H1 (cell line): ENCODE measurements around the gene SERPINB5. TPM values are rescaled to one million over a fixed set of nuclear protein-coding genes. Genes with fewer than 3 reads are reported as not detected.

Source experiments
- CTCF ChIA-PET: fragments of 300-600 bp; sonication (Branson Sonifier 250); formaldehyde crosslinking; loops from one replicate; lab custom pipeline; 2021; ENCODE audit not compliant: partially characterized antibody; lab: Charles Lee
- POLR2A ChIA-PET: fragments of 300-600 bp; sonication (Branson Sonifier 250); formaldehyde crosslinking; loops from one replicate; lab custom pipeline; 2021; ENCODE audit warnings: inconsistent platforms; ENCODE audit not compliant: partially characterized antibody; lab: Charles Lee
- DNase-seq, 2 experiments: peaks; one replicate each; pipeline versions ENCODE4 v3.0.0 to v3.0.0-alpha.2; 2010 to 2022; ENCODE audit warnings: low spot score in 2 of 2, low read depth in 1 of 2, mixed read lengths in 1 of 2
- FAIRE-seq: peaks from 2 replicates; lab custom pipeline; 2011; peaks lifted over from hg19 to GRCh38; lab: Jason Lieb, UNC
- H2AFZ ChIP-seq: 2 replicates; pipeline ENCODE4 v1.8.1; 2012; ENCODE audit warnings: low read length, inconsistent platforms
- H2AK5ac ChIP-seq: 2 replicates; pipeline ENCODE4 v1.6.1; 2013; ENCODE audit warnings: low read depth, low read length
- H2BK120ac ChIP-seq: replicated peaks from 2 replicates; pipeline ENCODE3; 2013; ENCODE audit warnings: low read depth, low read length, inconsistent platforms
- H2BK12ac ChIP-seq: 2 replicates; pipeline ENCODE4 v1.6.1; 2013; ENCODE audit warnings: low read depth, low read length
- H2BK15ac ChIP-seq: 2 replicates; pipeline ENCODE4 v1.6.1; 2013; ENCODE audit warnings: low read length
- H2BK20ac ChIP-seq: 2 replicates; pipeline ENCODE4 v1.6.1; 2013; ENCODE audit warnings: low read length
- H2BK5ac ChIP-seq: 2 replicates; pipeline ENCODE4 v1.6.1; 2013; ENCODE audit warnings: low read depth, low read length
- H3K14ac ChIP-seq: 2 replicates; pipeline ENCODE4 v1.6.1; 2013; ENCODE audit warnings: inconsistent platforms; ENCODE audit not compliant: insufficient read length
- H3K18ac ChIP-seq: 2 replicates; pipeline ENCODE4 v1.6.1; 2013; ENCODE audit warnings: low read length; ENCODE audit errors: extremely low read depth
- H3K23ac ChIP-seq: 2 replicates; pipeline ENCODE4 v1.6.1; 2013; ENCODE audit warnings: inconsistent platforms; ENCODE audit not compliant: insufficient read length
- H3K23me2 ChIP-seq: 2 replicates; pipeline ENCODE4 v1.6.1; 2013; ENCODE audit warnings: low read depth, low read length
- H3K27ac ChIP-seq: 2 replicates; pipeline ENCODE4 v1.6.1; 2011; ENCODE audit warnings: low read depth, low read length, inconsistent platforms
- H3K27me3 ChIP-seq, 4 experiments: replicated peaks in 1 of 4; 1 replicate in 1 of 4; 2 replicates in 3 of 4; pipeline versions ENCODE4 v1.6.1 to v1.8.1; 2011 to 2013; ENCODE audit warnings: low read length in 3 of 4, mild to moderate bottlenecking in 3 of 4, inconsistent platforms in 2 of 4, mixed read lengths in 2 of 4, moderate library complexity in 1 of 4; ENCODE audit not compliant: control insufficient read depth in 3 of 4, insufficient read depth in 3 of 4; ENCODE audit errors: extremely low read depth in 1 of 4
- H3K36me3 ChIP-seq, 4 experiments: 2 replicates each; pipeline versions ENCODE4 v1.6.1 to v1.8.1; 2011 to 2013; ENCODE audit warnings: mild to moderate bottlenecking in 4 of 4, low read length in 3 of 4, moderate library complexity in 2 of 4, control low read depth in 1 of 4, inconsistent platforms in 1 of 4; ENCODE audit not compliant: insufficient read depth in 4 of 4, control insufficient read depth in 2 of 4
- H3K4ac ChIP-seq: replicated peaks from 2 replicates; pipeline ENCODE3; 2013; ENCODE audit warnings: low read length, low read depth, mixed read lengths, inconsistent platforms; ENCODE audit not compliant: insufficient read length
- H3K4me1 ChIP-seq, 4 experiments: replicated peaks in 1 of 4; 1 replicate in 1 of 4; 2 replicates in 3 of 4; pipeline versions ENCODE4 v1.6.1 to v1.8.1; 2011 to 2013; ENCODE audit warnings: low read length in 3 of 4, inconsistent platforms in 2 of 4, mixed read lengths in 1 of 4; ENCODE audit not compliant: insufficient read depth in 4 of 4, control insufficient read depth in 3 of 4
- H3K4me2 ChIP-seq, 2 experiments: 2 replicates each; pipeline versions ENCODE4 v1.6.1 to v1.8.1; 2011 to 2013; ENCODE audit warnings: low read depth in 2 of 2, low read length in 2 of 2, control low read depth in 1 of 2, inconsistent platforms in 1 of 2, mild to moderate bottlenecking in 1 of 2; ENCODE audit not compliant: insufficient read depth in 1 of 2
- H3K4me3 ChIP-seq, 4 experiments: fragments of 200-600, 300-600 bp in 1 of 4; sonication (generic), shearing (Covaris generic), sonication (Bioruptor Twin) in 1 of 4; 2 replicates each; pipeline versions ENCODE4 v1.5.1 to v1.8.1; 2011 to 2016; ENCODE audit warnings: low read length in 4 of 4, low read depth in 3 of 4, control low read depth in 2 of 4, inconsistent platforms in 2 of 4, mild to moderate bottlenecking in 2 of 4, mixed read lengths in 1 of 4, moderate library complexity in 1 of 4; ENCODE audit not compliant: insufficient read depth in 2 of 4; ENCODE audit errors: extremely low read depth in 1 of 4
- H3K56ac ChIP-seq: replicated peaks from 2 replicates; pipeline ENCODE3; 2013; ENCODE audit warnings: low read depth, mild to moderate bottlenecking, mixed read lengths, low read length, inconsistent platforms; ENCODE audit not compliant: insufficient read length
- H3K79me1 ChIP-seq: 2 replicates; pipeline ENCODE4 v1.6.1; 2013; ENCODE audit warnings: low read depth, low read length, control low read depth
- H3K79me2 ChIP-seq, 2 experiments: 2 replicates each; pipeline versions ENCODE4 v1.6.1 to v1.8.1; 2012 to 2013; ENCODE audit warnings: low read length in 2 of 2, mild to moderate bottlenecking in 2 of 2, inconsistent platforms in 1 of 2; ENCODE audit not compliant: insufficient read depth in 2 of 2, control insufficient read depth in 1 of 2
- H3K9ac ChIP-seq, 4 experiments: replicated peaks in 1 of 4; 1 replicate in 1 of 4; 2 replicates in 3 of 4; pipeline versions ENCODE4 v1.6.1 to v1.8.1; 2011 to 2013; ENCODE audit warnings: low read depth in 3 of 4, low read length in 3 of 4, control low read depth in 2 of 4, mild to moderate bottlenecking in 2 of 4, moderate library complexity in 2 of 4, inconsistent platforms in 1 of 4; ENCODE audit errors: extremely low read depth in 1 of 4
- H3K9me3 ChIP-seq, 2 experiments: 2 replicates each; pipeline versions ENCODE4 v1.6.1 to v1.8.1; 2012 to 2013; ENCODE audit warnings: mild to moderate bottlenecking in 2 of 2, moderate library complexity in 2 of 2, control low read depth in 1 of 2, inconsistent platforms in 1 of 2, low read depth in 1 of 2, low read length in 1 of 2, mixed read lengths in 1 of 2; ENCODE audit not compliant: insufficient read depth in 2 of 2
- H4K20me1 ChIP-seq, 2 experiments: replicated peaks in 1 of 2; 2 replicates each; pipeline versions ENCODE3 to v1.8.1; 2011 to 2013; ENCODE audit warnings: inconsistent platforms in 2 of 2, low read length in 2 of 2, mild to moderate bottlenecking in 1 of 2; ENCODE audit not compliant: insufficient read depth in 2 of 2, control insufficient read depth in 1 of 2
- H4K5ac ChIP-seq: 2 replicates; pipeline ENCODE4 v1.6.1; 2013; ENCODE audit warnings: low read length, low read depth, mixed read lengths, inconsistent platforms; ENCODE audit not compliant: insufficient read length
- H4K8ac ChIP-seq: 2 replicates; pipeline ENCODE4 v1.8.0; 2013; ENCODE audit warnings: mild to moderate bottlenecking, moderate library complexity, low read length, inconsistent platforms; ENCODE audit not compliant: insufficient read depth; ENCODE audit errors: extremely low read depth
- H4K91ac ChIP-seq: replicated peaks from 2 replicates; pipeline ENCODE3; 2013; ENCODE audit warnings: low read length, mixed read lengths, inconsistent platforms; ENCODE audit not compliant: insufficient read length
- KDM5A ChIP-seq: fragments of 200-600 bp; IDR thresholded peaks from 2 replicates; pipeline ENCODE4 v1.7.1; 2012; ENCODE audit warnings: mild to moderate bottlenecking, low read length, inconsistent platforms, mixed read lengths
- MAFK ChIP-seq: IDR thresholded peaks from 2 replicates; pipeline ENCODE4 v1.6.1; 2012; ENCODE audit warnings: low read depth, mild to moderate bottlenecking, improper control_type of control experiment, low read length
- WGBS, 2 experiments: shearing (Covaris generic) in 1 of 2; methylation state at CpG; one replicate each; pipeline versions ENCODE4 v1.1.6 to v1.1.7; 2013 to 2015; ENCODE audit warnings: low lambda C conversion rate in 2 of 2, mixed read lengths in 2 of 2, inconsistent platforms in 1 of 2, low coverage in 1 of 2, missing lambda C conversion rate in 1 of 2; ENCODE audit not compliant: insufficient replicate concordance in 2 of 2, insufficient coverage in 1 of 2, insufficient read length in 1 of 2; ENCODE audit errors: extremely low coverage in 1 of 2, missing lambda C conversion rate in 1 of 2; 5-methylcytosine and 5-hydroxymethylcytosine counted together
- polyA plus RNA-seq, 7 experiments: library from polyadenylated mRNA; depleted of rRNA in 3 of 7; stranded (reverse) in 5 of 7; unstranded in 2 of 7; fragments of >200 nt in 5 of 7; fragments of 200-250 nt in 2 of 7; gene quantifications; 1 replicate in 5 of 7; 2 replicates in 1 of 7; 4 replicates in 1 of 7; pipeline versions ENCODE4 v1.2.1 to v1.2.3, GENCODE V29; 2011 to 2013; ENCODE audit warnings: missing spikeins in 2 of 7, mixed read lengths in 2 of 7
- total RNA-seq: library from RNA; stranded (reverse); fragmentation: NEBNext Ultra II Directional; extraction: Animal tissue kit (Norgen Biotek cat#: 25700); gene quantifications from 2 replicates; pipeline ENCODE4 v1.2.1, GENCODE V29; 2021

Gene SERPINB5
- total and polyA plus RNA-seq, 2 of the 8 experiments (the other 6 are each of a cell fraction or from before 2014, with no cell fraction given), result 0.03 TPM; not detected in 1

DNA sequence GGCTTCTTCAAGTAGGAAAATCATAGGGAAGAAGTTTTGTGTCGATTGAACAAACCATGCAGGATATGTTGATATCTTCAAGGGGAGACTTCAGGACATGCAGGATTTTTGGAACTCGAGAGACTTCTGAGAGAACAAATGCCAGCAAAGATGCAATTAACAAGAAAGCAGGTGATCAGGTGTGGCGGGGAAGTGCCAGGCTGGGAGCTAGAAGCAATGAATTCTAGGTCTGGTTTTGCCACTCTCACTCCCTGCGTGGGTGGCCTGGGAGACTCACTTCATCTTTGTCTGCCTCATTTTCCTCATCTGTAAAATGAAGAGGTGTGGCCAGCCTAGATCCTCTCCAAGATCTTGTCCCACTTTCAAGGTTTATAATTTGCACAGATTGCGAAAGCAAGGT is 3.1 kb downstream of the SERPINB5 start:
- WGBS, 2 experiments, result 87% methylated on average over 5 of the region's 5 CpGs; no CpG with 5 or more reads in 1 of the 2 experiments
- Histone ChIP-seq H2BK15ac (no peak overlapping the region), H3K23me2 (no peaks in the 10 kb centered on the region), H3K36me3 (no peaks in the 10 kb centered on the region), H3K79me2 (no peaks in the 10 kb centered on the region), H4K5ac (no peak overlapping the region), H2BK5ac (no peak overlapping the region), H4K91ac (no peak overlapping the region), H3K27me3 (no peaks in the 10 kb centered on the region), H4K8ac (no peak overlapping the region), H4K20me1 (no peaks in the 10 kb centered on the region), H3K9me3 (no peaks in the 10 kb centered on the region), H3K14ac (no peak overlapping the region), H3K18ac (no peak overlapping the region), H2AK5ac (no peak overlapping the region), H3K23ac (no peak overlapping the region), H2BK20ac (no peak overlapping the region), H2AFZ (no peak overlapping the region; the same call in 1 of the 2 replicates), H3K4me1 (no peaks in the 10 kb centered on the region), H2BK120ac (no peak overlapping the region), H3K79me1 (no peaks in the 10 kb centered on the region), H3K9ac (no peak overlapping the region), H3K56ac (no peak overlapping the region), H3K4ac (no peak overlapping the region), H2BK12ac (no peak overlapping the region), H3K4me2 (no peak overlapping the region), H3K4me3 (no peak overlapping the region), H3K27ac (no peak overlapping the region)
- FAIRE-seq (no peak), DNase-seq (no peak)
- POLR2A ChIA-PET, result no interaction called here
- TF ChIP-seq MAFK (no peak), KDM5A (no peak)
- CTCF ChIA-PET, result no interaction called here
